Omental fat pad (tissue), 4 donors: ENCODE results near the gene CMSS1. TPM values are rescaled to one million over a fixed set of nuclear protein-coding genes. Genes with fewer than 3 reads are reported as not detected.

ENCODE experiments used
- ATAC-seq: fragments of 150-250 bp; one replicate; pipeline ENCODE4 v1.9.1; 2016; ENCODE audit warnings: mild to moderate bottlenecking, moderate library complexity; ENCODE audit not compliant: low FRiP score
- DNase-seq: peaks from one replicate; pipeline ENCODE4 v3.0.0-alpha.2; 2019; ENCODE audit warnings: low spot score
- CTCF ChIP-seq, 3 donors: fragments of 450-650 bp; IDR thresholded peaks; one replicate each; pipeline ENCODE4 v1.5.1; 2016 to 2017; ENCODE audit warnings: antibody characterized with exemption in 3 of 3, mild to moderate bottlenecking in 3 of 3, moderate library complexity in 2 of 3
- total RNA-seq, 4 donors: library from RNA; depleted of rRNA; stranded (reverse); fragments of >200 nt; gene quantifications; one replicate each; pipeline ENCODE4 v1.1.0, GENCODE V29; 2016

The CMSS1 gene
- total RNA-seq, 4 donors from 2014 or later = 16.9 to 29.3 (median 21.1) TPM

DNA sequence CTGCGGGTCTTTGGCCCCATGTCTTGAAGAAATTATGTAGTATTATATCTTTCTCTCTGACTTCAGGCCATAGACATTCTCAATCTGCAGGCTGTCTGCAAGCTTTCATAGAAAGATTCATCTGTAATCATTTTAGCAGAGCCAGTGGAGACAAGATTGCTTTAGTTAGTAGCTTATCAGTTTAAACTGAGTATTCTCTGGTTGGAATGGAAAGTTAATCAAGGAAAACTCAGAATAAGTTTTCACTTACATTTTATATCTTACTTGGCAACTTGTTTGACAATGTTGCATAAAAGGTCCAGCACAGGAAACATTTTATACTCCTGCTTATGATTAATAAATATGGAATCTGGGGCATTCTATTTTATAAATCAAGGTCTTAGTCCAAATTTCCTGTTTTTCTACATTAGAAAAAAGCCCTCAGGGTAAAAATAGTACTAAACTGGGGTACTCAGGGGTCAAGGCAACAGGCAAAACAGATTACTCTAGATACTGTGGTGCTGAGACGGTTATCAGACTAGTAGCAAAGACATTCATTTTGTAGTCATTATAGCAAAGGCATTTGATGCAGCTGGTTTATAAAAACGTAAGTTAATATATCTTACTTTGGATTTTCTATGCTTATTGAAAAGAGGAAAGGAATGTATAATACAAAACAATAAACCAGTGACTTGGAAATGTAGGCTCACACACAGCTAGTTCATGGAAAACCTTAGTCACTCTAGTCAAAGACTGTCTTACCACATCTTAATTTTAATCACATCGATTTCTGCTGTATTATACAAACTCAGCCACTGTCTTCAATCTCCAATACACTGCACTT lies 341.9 kb downstream of the CMSS1 start:
- ATAC-seq (peak; percentile 64), DNase-seq (no peak)
- no peak for TF ChIP-seq CTCF (IDR thresholded peaks at IDR 0.05)

- no peak for TF ChIP-seq CTCF (IDR thresholded peaks at IDR 0.05)
Measured at GRCh38 chr3:100160521-100160920, 342.9 kb downstream of the CMSS1 start.

DNA sequence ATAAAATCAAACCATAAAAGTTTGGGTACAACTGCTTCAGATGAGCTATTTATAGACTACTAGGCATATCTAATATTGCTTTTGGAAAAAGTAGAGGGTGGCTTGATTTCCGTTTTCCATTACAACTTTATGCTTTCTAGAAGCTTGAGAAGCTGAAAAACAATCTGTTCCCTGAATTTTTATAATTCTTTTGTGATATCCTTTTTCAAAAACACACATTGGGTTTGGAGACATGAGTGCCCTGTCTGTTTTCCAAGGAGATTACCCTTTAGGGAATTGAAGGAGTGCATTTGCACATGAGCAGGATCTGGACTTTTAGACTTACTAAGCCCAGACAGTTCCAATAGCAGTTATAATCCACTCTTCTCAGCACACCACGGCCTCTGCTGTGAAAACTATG lies 346.1 kb downstream of the CMSS1 start:
- no peak for DNase-seq
- no peak for TF ChIP-seq CTCF (IDR thresholded peaks at IDR 0.05)
- ATAC-seq = no peak

More at GRCh38 chr3:100160521-100160920, 342.9 kb downstream of the CMSS1 start:
- no peak for ATAC-seq
- no peak for DNase-seq

- DNase-seq (no peak), ATAC-seq (no peak)
- TF ChIP-seq CTCF (IDR thresholded peaks at IDR 0.05) = no peak
Measured at GRCh38 chr3:100164743-100165142, 347.1 kb downstream of the CMSS1 start.

DNA sequence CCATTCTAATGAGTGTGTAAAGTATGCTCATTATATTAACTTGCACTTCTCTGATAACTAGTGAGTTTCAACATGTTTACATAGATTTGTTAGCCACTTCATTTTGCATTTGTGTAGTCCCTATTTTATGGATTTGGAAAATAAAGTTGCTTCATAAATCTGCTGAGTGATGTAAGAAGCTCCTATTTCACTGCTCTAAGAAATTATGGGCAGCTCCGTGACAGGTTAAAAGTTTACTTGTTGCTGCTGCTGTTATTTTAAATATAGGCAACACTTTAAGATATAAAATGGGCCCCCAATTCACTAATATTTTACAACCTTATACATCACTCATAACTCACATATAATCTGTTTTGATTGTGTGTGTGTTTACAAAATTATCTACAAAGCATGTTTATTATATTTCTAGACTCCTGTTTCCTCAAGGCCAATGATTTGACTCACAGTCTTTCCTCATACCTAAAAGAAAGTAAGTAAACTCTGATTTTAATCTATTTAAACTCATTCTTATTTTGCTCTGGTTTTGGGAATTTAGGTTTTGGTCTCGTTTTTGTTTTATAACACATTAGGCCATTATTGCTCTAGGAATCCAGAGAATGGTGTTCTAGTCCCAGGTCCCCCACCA lies 348.4 kb downstream of the CMSS1 start:
- no peak for DNase-seq
- no peak for TF ChIP-seq CTCF (IDR thresholded peaks at IDR 0.05)
- ATAC-seq = no peak

DNA sequence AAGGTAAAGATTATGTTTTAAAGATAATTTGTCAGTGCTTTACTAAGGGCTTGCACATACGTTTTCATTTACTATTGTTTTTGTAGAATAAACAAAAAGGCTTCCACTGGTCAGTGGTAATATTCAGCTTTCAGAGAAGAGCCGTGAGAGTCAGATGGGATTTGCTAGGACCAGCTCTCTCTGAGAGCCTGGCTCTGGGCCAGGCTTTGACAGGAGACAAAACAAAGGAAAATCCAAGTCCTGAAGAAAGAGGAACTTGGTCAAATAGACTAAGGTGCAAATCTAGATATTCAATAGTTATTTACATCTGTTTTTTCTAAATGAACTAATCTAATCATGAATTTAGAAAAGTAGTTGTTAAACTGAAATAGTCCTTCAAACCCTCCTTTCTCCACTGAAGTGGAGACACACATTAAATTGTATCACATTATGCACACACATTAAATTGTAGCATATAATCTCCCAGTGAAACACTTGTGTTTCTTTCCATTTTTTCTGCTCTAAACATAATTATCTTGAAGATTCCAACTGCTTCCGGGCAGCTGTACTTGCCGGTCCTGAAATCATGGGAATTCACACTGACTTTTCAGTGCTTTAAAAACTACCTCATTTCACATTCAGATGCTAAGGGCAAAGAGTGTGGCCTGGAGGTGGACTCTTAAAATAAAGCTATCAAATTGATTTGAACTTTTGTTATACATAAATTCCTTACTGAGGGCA lies 351.7 kb downstream of the CMSS1 start:
- ATAC-seq (no peak), DNase-seq (no peak)
- no peak for TF ChIP-seq CTCF (IDR thresholded peaks at IDR 0.05)
